SK-N-SH treated with all-trans-retinoic acid at 6 μM for 48 hours (cell line): Measurements from ENCODE around the gene LRRK1.

ENCODE experiments used
- ESRRG ChIP-seq: fragments of 250-450 bp; sonication (Bioruptor Pico); IDR thresholded peaks from 2 replicates; pipeline ENCODE4 v1.6.1; 2021; ENCODE audit warnings: mild to moderate bottlenecking
- GLIS3 ChIP-seq: fragments of 250-450 bp; sonication (Bioruptor Pico); IDR thresholded peaks from 2 replicates; pipeline ENCODE4 v1.5.0; 2020; ENCODE audit warnings: mild to moderate bottlenecking, moderate library complexity
- OSR1 ChIP-seq: fragments of 250-450 bp; sonication (Bioruptor Pico); IDR thresholded peaks from 2 replicates; pipeline ENCODE4 v1.8.0; 2022; ENCODE audit warnings: moderate library complexity, mild to moderate bottlenecking, inconsistent platforms
- PATZ1 ChIP-seq: fragments of 250-450 bp; sonication (Bioruptor Pico); IDR thresholded peaks from 2 replicates; pipeline ENCODE4 v1.8.0; 2020; ENCODE audit warnings: mild to moderate bottlenecking, moderate library complexity, borderline replicate concordance
- POU6F1 ChIP-seq: fragments of 250-450 bp; sonication (Bioruptor Pico); IDR thresholded peaks from 2 replicates; pipeline ENCODE4 v1.8.0; 2021; ENCODE audit warnings: low read depth, mild to moderate bottlenecking, moderate library complexity, borderline replicate concordance
- RARB ChIP-seq: fragments of 250-450 bp; sonication (Bioruptor Pico); IDR thresholded peaks from 2 replicates; pipeline ENCODE4 v1.8.0; 2021; ENCODE audit warnings: mild to moderate bottlenecking, moderate library complexity
- TCF4 ChIP-seq: fragments of 250-450 bp; sonication (Bioruptor Pico); IDR thresholded peaks from 2 replicates; pipeline ENCODE4 v1.8.0; 2021; ENCODE audit warnings: mild to moderate bottlenecking, moderate library complexity, borderline replicate concordance
- TSHZ2 ChIP-seq: fragments of 250-450 bp; sonication (Bioruptor Pico); IDR thresholded peaks from 2 replicates; pipeline ENCODE4 v1.5.0; 2020; ENCODE audit warnings: mild to moderate bottlenecking, moderate library complexity
- ZFP3 ChIP-seq: fragments of 250-450 bp; sonication (Bioruptor Pico); IDR thresholded peaks from 2 replicates; pipeline ENCODE4 v1.5.0; 2020; ENCODE audit warnings: mild to moderate bottlenecking, moderate library complexity
- ZFP30 ChIP-seq: fragments of 450-650 bp; formaldehyde crosslinking; IDR thresholded peaks from 2 replicates; pipeline ENCODE4 v1.5.0; 2022; ENCODE audit warnings: mild to moderate bottlenecking, moderate library complexity
- ZNF565 ChIP-seq: fragments of 450-650 bp; formaldehyde crosslinking; conservative IDR thresholded peaks from 2 replicates; pipeline ENCODE4 v1.5.0; 2020; ENCODE audit warnings: low read depth, mild to moderate bottlenecking, moderate library complexity
- ZNF70 ChIP-seq: fragments of 450-650 bp; formaldehyde crosslinking; IDR thresholded peaks from 2 replicates; pipeline ENCODE4 v1.5.0; 2020; ENCODE audit warnings: mild to moderate bottlenecking, moderate library complexity
- TF ChIP-seq, protein P1 (sequence below): fragments of 250-450 bp; sonication (Bioruptor Pico); IDR thresholded peaks from 2 replicates; pipeline ENCODE4 v1.5.1; 2020; ENCODE audit warnings: low read depth, mild to moderate bottlenecking, moderate library complexity

GRCh38 chr15:100952566-100952965 is 33.4 kb downstream of the LRRK1 start:
- TF ChIP-seq POU6F1 (CRISPR knock-in tag): no peak
- TF ChIP-seq, protein P1, sequence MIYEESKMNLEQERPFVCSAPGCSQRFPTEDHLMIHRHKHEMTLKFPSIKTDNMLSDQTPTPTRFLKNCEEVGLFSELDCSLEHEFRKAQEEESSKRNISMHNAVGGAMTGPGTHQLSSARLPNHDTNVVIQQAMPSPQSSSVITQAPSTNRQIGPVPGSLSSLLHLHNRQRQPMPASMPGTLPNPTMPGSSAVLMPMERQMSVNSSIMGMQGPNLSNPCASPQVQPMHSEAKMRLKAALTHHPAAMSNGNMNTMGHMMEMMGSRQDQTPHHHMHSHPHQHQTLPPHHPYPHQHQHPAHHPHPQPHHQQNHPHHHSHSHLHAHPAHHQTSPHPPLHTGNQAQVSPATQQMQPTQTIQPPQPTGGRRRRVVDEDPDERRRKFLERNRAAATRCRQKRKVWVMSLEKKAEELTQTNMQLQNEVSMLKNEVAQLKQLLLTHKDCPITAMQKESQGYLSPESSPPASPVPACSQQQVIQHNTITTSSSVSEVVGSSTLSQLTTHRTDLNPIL (CRISPR knock-in tag): no peak
- no peak for TF ChIP-seq RARB (CRISPR knock-in tag)
- TF ChIP-seq TSHZ2 (CRISPR knock-in tag): no peak
- TF ChIP-seq ZFP30 (CRISPR knock-in tag): no peak
- TF ChIP-seq ZNF70 (CRISPR knock-in tag): no peak
- no peak for TF ChIP-seq PATZ1 (CRISPR knock-in tag)
- no peak for TF ChIP-seq OSR1 (CRISPR knock-in tag)
- no peak for TF ChIP-seq ZFP3 (CRISPR knock-in tag)
- TF ChIP-seq ZNF565 (CRISPR knock-in tag): no peak
- TF ChIP-seq TCF4 (CRISPR knock-in tag): no peak
- no peak for TF ChIP-seq ESRRG (CRISPR knock-in tag)
- no peak for TF ChIP-seq GLIS3 (CRISPR knock-in tag)
